ENCODE data around the gene DIP2C. TPM values are rescaled to one million over a fixed set of nuclear protein-coding genes. Genes with fewer than 3 reads are reported as not detected.

The DIP2C gene
- total RNA-seq, 1 donor from 2014 or later: 38.5 TPM

DNA sequence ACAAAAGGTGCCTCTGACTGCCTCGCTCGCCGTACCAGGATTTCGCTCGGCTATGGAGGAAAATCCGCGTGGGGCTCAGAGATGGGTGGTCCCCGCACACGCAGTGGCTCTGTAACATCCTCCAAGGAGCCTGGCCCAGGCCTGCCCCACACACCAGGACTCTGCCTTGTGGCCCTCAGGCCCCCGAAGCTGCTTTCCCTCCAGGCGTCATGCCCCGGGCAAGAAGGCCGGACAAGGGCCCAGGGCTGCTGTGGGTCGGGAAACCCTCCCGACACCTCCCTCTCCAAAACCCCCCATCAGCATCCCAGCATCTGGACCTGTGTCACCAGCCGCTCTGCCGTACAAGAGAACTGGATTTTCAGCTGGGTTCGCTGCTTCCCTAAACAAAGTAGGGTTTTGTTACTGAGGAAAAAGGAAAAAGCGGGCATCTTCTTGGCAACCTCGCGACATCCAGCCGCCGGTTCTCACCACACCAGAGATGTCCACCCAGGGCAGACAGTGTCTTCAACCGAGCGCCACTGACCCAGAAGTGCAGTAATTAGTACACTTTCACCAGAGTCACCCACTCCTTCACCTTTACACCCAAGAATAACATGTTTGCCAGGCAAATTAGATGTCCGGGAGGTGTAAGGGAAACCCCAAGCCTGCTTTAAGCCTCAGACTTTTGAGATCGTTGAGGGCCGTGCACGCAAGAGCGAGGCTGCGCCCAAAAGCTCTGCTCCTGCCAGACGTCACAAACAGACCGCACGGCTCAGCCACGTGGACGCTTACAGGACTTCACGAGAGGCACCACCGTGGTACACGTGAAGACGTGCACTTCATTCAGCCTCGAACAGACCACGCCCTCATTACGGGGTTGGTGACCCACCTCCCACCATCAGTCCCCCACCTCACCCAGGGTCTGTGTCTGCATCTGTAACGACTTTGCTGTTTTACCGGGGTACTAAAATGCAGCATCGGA is 62.2 kb downstream of the DIP2C start:
- DNase-seq (ENCODE audit: low spot score): no peak

GRCh38 chr10:625751-626711 is 63.4 kb downstream of the DIP2C start:
- DNase-seq (ENCODE audit: low spot score): no peak

- no peak for DNase-seq (ENCODE audit: low spot score)
Measured at GRCh38 chr10:625333-625696, 64.2 kb downstream of the DIP2C start.

GRCh38 chr10:624605-625332 is 64.7 kb downstream of the DIP2C start:
- no peak for DNase-seq (ENCODE audit: low spot score)

DNA sequence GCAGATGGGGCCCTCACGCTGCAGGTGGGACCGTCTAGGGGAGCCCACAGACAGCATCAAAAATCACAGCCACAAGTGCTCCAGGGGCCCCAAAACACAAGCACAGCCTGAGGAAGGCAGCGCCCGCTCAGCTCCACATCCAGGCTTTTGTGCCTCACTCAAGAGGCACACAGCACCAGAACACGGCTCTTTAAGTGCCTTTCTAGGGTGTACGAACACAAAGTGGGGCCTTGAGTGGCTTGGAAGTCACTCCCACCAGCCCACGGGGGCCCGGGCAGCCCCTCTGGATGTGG is 65.2 kb downstream of the DIP2C start:
- DNase-seq (ENCODE audit: low spot score): no peak

DNA sequence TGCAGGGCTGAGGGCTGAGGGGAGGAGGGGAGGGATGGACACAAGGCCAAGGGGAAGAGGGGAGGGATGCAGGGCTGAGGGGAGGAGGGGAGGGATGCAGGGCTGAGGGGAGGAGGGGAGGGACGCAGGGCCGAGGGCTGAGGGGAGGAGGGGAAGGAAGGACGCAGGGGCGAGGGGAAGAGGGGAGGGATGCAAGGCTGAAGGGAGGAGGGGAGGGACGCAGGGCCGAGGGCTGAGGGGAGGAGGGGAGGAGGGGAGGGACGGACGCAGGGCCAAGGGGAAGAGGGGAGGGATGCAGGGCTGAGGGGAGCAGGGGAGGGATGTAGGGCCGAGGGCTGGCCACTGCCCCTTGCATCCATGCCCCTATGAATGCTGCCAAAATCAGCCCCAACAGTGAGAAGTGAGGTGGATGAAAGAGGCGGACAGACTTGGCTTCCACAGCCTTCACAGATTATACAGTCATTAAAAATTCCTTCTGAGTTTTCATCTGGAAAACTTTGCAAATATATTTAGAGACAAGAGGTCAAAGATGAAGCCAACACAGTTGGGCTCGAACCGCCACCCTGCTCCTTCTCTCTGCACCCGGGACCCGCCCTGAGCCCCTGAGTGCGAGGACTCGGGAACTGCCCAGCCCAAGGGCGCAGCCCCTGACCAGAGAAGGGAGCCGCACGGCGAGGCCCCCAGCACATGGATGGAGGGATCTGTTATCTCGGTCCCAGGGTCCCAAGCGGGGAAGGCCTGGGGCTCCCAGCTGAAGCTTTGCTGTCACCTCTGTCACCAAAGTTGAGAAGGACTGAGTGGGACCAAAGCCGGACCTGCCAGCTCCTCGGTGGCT is 65.8 kb downstream of the DIP2C start:
- no peak for DNase-seq (ENCODE audit: low spot score)

GRCh38 chr10:623014-623413 is 66.5 kb downstream of the DIP2C start:
- no peak for DNase-seq (ENCODE audit: low spot score)

GRCh38 chr10:621981-622740 is 67.3 kb downstream of the DIP2C start:
- DNase-seq (ENCODE audit: low spot score): no peak

DNA sequence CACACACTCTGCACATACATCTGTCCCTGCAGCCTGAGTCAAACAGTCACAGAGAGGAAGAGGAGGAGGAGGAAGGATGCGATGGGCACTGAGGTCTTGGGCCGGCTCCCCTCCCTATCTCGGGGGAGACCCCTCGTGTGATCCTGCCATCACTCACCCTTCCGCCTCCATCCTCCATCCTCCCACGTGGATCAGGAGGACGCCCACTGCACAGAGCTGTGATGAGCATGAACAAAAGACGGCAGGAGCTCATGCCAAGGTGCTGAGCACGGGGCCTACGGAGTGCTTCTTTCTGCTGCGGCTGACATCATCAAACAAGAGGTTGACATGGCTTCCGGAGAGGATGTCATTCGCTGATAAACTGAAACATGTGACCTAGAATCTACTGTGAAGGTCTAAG is 68.0 kb downstream of the DIP2C start:
- no peak for DNase-seq (ENCODE audit: low spot score)

DNA sequence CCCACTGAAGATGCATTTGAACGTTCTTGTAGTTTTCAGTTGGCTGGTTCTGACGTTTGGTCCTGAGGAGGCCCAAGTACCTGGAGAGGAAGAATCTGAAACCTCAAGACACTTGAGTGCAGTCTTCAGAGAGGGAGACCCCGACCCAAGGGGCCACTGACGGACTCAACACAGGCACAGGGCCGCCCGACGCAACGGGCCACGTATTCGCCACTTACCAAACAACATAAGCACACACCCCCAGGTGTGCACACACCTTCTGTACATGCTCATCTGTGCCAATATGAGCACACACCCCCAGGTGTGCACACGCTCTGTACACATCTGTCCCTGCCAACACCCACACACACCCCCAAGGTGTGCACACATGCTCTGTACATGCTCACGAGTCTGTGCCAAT is 68.5 kb downstream of the DIP2C start:
- no peak for DNase-seq (ENCODE audit: low spot score)

GRCh38 chr10:620417-620816 is 69.1 kb downstream of the DIP2C start:
- no peak for DNase-seq (ENCODE audit: low spot score)

GRCh38 chr10:619710-620109 is 69.8 kb downstream of the DIP2C start:
- DNase-seq (ENCODE audit: low spot score): no peak

GRCh38 chr10:618229-618989 is 71.1 kb downstream of the DIP2C start:
- DNase-seq (ENCODE audit: low spot score): no peak

- no peak for DNase-seq (ENCODE audit: low spot score)
Measured at GRCh38 chr10:617471-617870, 72.0 kb downstream of the DIP2C start.

DNA sequence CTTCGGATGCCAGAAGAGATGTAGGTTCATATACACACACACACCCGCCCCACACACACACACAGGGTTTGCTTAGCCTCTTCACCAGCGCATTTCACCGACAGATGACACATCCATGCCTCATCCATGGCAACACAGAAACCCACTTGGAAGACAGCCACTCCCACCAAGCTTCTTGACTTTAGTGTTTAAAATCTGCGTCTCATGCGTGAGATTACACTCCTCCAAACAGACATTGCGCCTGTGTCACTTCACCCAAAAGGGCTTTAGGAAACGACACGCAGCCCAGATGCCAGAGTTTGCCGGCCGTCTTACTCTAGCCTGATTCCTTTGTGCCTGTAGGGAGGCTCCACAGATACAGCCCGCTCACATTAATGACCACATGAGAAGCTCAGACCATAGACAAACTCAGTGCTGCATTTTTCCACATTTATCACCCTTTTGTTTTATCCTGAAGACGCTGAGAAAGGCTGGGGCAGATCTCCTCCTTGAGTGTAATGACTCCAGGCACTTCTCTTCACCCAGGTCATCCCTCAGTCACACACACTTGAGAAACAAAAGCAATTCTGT is 73.8 kb downstream of the DIP2C start:
- no peak for DNase-seq (ENCODE audit: low spot score)

DNA sequence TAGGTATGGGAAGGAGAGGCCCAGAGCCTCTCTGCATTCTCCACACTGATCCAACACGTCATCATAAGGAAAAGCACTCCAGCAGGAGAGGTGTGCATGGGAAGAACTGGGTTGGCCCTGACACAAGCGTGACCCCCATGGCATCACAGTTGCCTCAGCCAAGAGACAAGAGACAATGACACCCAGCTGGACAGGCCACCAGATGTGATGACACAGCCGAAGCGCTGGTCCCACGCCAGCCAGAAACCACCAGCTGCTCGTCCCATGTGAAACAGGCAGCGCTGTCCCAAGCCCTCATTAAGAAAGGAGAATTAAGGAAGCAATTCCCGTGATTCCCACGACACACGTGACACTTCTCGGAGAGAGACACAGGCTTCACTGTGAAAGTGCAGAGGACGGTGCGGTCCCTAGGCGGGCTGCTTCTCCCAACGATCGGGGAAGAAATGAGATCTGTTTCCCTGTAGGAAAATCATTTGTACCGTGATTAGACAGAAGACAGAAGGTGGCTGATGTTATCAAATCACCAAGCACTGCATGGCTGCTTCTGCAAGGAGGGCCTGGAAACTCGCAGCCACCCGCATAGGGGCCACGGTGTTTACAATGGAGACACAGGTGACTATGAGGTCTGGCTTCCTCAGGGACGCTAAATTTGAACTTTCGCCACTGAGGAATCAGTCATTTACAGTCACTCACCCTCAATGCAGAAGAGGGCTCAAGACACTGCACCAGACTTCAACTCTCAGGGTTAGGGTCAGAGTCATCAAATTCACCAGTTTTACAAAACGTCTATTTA is 74.5 kb downstream of the DIP2C start:
- DNase-seq (ENCODE audit: low spot score): no peak

GRCh38 chr10:614139-614711 is 75.2 kb downstream of the DIP2C start:
- DNase-seq (ENCODE audit: low spot score): no peak
